Spleen (tissue), 11 donors: ENCODE data around the gene CASP2. TPM values are rescaled to one million over a fixed set of nuclear protein-coding genes. Genes with fewer than 3 reads are reported as not detected.
A peak's percentile ranks its signal among the peaks of the same experiment; 100 is the strongest.

Experiments
- DNase-seq: peaks from one replicate; pipeline ENCODE4 v3.0.0-alpha.2; 2020
- H3K27ac ChIP-seq, 8 donors: fragments of 200-600 bp; sonication (generic) in 7 of 8; 1 replicate in 4 of 8; 2 replicates in 4 of 8; pipeline versions ENCODE4 v1.5.0 to v1.8.0; 2016 to 2021; ENCODE audit warnings: inconsistent platforms in 4 of 8, mild to moderate bottlenecking in 4 of 8, moderate library complexity in 1 of 8
- H3K27me3 ChIP-seq, 7 donors: fragments of 200-600 bp; sonication (generic) in 6 of 7; replicated peaks in 1 of 7; 1 replicate in 4 of 7; 2 replicates in 3 of 7; pipeline versions ENCODE4 v1.5.0 to v1.8.0; 2016 to 2021; ENCODE audit warnings: inconsistent platforms in 3 of 7, mild to moderate bottlenecking in 1 of 7
- H3K36me3 ChIP-seq, 6 donors: fragments of 200-600 bp; sonication (generic) in 5 of 6; 1 replicate in 4 of 6; 2 replicates in 2 of 6; pipeline versions ENCODE4 v1.5.0 to v1.8.0; 2016 to 2021; ENCODE audit warnings: inconsistent platforms in 2 of 6
- H3K4me1 ChIP-seq, 6 donors: fragments of 200-600 bp; sonication (generic) in 5 of 6; 1 replicate in 3 of 6; 2 replicates in 3 of 6; pipeline versions ENCODE4 v1.5.0 to v1.8.0; 2016 to 2021; ENCODE audit warnings: inconsistent platforms in 3 of 6
- H3K4me3 ChIP-seq, 8 donors: fragments of 200-600 bp; sonication (generic) in 7 of 8; 1 replicate in 4 of 8; 2 replicates in 4 of 8; pipeline versions ENCODE4 v1.5.0 to v1.8.0; 2016 to 2021; ENCODE audit warnings: inconsistent platforms in 4 of 8, mild to moderate bottlenecking in 4 of 8, moderate library complexity in 2 of 8
- H3K9me3 ChIP-seq, 8 donors: fragments of 200-600 bp; sonication (generic) in 7 of 8; 1 replicate in 4 of 8; 2 replicates in 4 of 8; pipeline versions ENCODE4 v1.5.0 to v1.8.0; 2016 to 2021; ENCODE audit warnings: inconsistent platforms in 4 of 8
- POLR2A ChIP-seq, 3 donors: fragments of 450-650 bp; IDR thresholded peaks; one replicate each; pipeline ENCODE4 v1.5.1; 2017; ENCODE audit warnings: antibody characterized with exemption in 3 of 3, mild to moderate bottlenecking in 1 of 3
- POLR2AphosphoS5 ChIP-seq, 3 donors: sonication (generic); formaldehyde crosslinking; IDR thresholded peaks; one replicate each; pipeline ENCODE4 v1.5.1; 2017; ENCODE audit warnings: antibody characterized with exemption in 3 of 3
- WGBS, 5 donors: extraction: QIAGEN DNeasy Blood & Tissue Kit in 3 of 5; methylation state at CpG; one replicate each; pipeline versions ENCODE4 v1.1.5 to v1.1.7; 2013 to 2018; 5-methylcytosine and 5-hydroxymethylcytosine counted together
- intact Hi-C: fragments of 100-400 bp; cut with DNase I; formaldehyde crosslinking; loops from one replicate; pipeline ENCODE4 v1.15.0; 2023; ENCODE audit warnings: low total_unique reads
- polyA plus RNA-seq, 3 donors: library from polyadenylated mRNA; stranded (reverse); fragments of 200-250 nt; gene quantifications; one replicate each; pipeline ENCODE4 v1.2.1, GENCODE V29; 2013
- total RNA-seq, 7 donors: library from RNA; depleted of rRNA in 3 of 7; stranded (reverse); fragments of >200 nt in 3 of 7; fragmentation: NEBNext Ultra II Directional in 4 of 7; extraction: Animal tissue kit (Norgen Biotek cat#: 25700) in 4 of 7; gene quantifications; one replicate each; pipeline versions ENCODE4 v1.1.0 to v1.2.1, GENCODE V29; 2016 to 2021
- TF ChIP-seq, protein P1 (sequence below), 11 experiments: fragments of 200-600 bp in 7 of 11; fragments of 450-650 bp in 4 of 11; sonication (generic) in 4 of 11; IDR thresholded peaks in 8 of 11; conservative IDR thresholded peaks in 3 of 11; 1 replicate in 7 of 11; 2 replicates in 4 of 11; pipeline versions ENCODE4 v1.4.0 to v1.8.0; 2016 to 2021; ENCODE audit warnings: antibody characterized with exemption in 11 of 11, inconsistent platforms in 4 of 11, mild to moderate bottlenecking in 1 of 11
- donor health status: healthy with polysubstance abuse.
- donor health status: DM: no; HTN: no; CAD: no; lungs with moderate emphysema.
- donor health status: DM: no; HTN: no; CAD: no.
- donor health status: Bipolar disorder and iron deficiency.
- donor health status: healthy.
- donor health status: DM: no; HTN: no; CAD: no.
- donor health status: DM: yes; HTN: yes; CAD: no.

CASP2 gene
- total and polyA plus RNA-seq, 10 donors = 9.9 to 51.0 (median 34.4) TPM

DNA sequence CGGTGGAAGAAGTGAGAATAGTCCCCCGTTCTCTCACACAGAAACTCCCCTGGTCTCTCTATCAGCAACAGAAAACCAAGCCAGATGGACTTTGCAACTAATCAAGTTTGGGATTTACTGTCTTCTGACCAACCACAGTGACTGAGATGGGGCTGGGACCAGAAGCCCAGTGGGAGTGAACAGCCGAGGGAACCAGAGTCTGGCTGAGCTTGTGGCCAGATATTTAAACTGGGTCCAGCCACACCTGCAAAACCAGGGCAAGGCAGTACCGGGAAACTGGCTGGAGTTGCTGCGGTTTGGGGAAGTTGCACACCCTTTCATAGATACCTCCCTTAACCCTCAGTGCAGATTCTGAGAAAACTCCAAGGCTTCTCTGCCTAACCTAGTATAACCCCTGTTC is 18.9 kb upstream of the CASP2 start:
- DNase-seq = no peak
- Histone ChIP-seq H3K27me3 (no peaks in the 10 kb centered on the region), H3K36me3 (peaks cover 0 to 76% (median 42%) of the 10 kb centered on the region in 6 donors), H3K27ac (peak overlapping the region in 2 of 8 donors; percentile 21 to 25), H3K4me1 (peaks cover 13 to 47% (median 19%) of the 10 kb centered on the region in 6 donors), H3K4me3 (no peak overlapping the region), H3K9me3 (no peaks in the 10 kb centered on the region)
- WGBS, 5 donors = 46 to 80% (median 66%) methylated on average over 4 to 5 of the region's 5 CpGs
- intact Hi-C loops = no loop called here
- TF ChIP-seq POLR2A (IDR thresholded peaks at IDR 0.05) = no peak
- TF ChIP-seq, protein P1, sequence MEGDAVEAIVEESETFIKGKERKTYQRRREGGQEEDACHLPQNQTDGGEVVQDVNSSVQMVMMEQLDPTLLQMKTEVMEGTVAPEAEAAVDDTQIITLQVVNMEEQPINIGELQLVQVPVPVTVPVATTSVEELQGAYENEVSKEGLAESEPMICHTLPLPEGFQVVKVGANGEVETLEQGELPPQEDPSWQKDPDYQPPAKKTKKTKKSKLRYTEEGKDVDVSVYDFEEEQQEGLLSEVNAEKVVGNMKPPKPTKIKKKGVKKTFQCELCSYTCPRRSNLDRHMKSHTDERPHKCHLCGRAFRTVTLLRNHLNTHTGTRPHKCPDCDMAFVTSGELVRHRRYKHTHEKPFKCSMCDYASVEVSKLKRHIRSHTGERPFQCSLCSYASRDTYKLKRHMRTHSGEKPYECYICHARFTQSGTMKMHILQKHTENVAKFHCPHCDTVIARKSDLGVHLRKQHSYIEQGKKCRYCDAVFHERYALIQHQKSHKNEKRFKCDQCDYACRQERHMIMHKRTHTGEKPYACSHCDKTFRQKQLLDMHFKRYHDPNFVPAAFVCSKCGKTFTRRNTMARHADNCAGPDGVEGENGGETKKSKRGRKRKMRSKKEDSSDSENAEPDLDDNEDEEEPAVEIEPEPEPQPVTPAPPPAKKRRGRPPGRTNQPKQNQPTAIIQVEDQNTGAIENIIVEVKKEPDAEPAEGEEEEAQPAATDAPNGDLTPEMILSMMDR (IDR thresholded peaks at IDR 0.05 in 8 of 11, conservative IDR thresholded peaks at IDR 0.05 in 3 of 11) = no peak
- TF ChIP-seq POLR2AphosphoS5 (IDR thresholded peaks at IDR 0.05) = no peak

DNA sequence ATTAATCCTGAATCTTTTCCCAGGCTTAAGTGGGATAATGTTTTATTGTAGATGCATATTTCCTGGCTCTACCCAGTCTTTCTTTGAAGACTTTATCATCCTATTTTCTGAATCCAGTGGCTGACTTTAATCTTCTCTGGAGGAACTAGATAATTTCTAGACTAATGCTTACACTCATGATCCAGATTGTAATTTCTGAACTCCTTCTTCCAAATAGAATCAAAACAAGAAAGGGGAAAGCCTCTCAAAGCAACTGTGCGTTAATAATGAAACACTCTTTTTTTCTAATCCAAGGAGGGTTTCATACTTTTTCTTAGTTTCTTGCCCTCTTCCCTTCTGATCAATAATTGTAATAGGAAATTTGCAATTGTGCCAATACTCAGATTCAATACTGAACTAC is 16.9 kb upstream of the CASP2 start:
- no peaks in the 10 kb centered on the region for H3K27me3 ChIP-seq
- DNase-seq = no peak
- no peak overlapping the region for H3K4me3 ChIP-seq
- intact Hi-C loops = no loop called here
- H3K27ac ChIP-seq = no peak overlapping the region
- 71 to 97% (median 79%) methylated on average over 1 of the region's 1 CpG for WGBS, 5 donors
- TF ChIP-seq, protein P1 (IDR thresholded peaks at IDR 0.05 in 8 of 11, conservative IDR thresholded peaks at IDR 0.05 in 3 of 11) = no peak
- TF ChIP-seq POLR2AphosphoS5 (IDR thresholded peaks at IDR 0.05) (no peak), POLR2A (IDR thresholded peaks at IDR 0.05) (no peak)
- peaks cover 0 to 27% (median 0%) of the 10 kb centered on the region in 6 donors for H3K4me1 ChIP-seq
- peaks cover 0 to 59% (median 41%) of the 10 kb centered on the region in 6 donors for H3K36me3 ChIP-seq
- no peaks in the 10 kb centered on the region for H3K9me3 ChIP-seq

DNA sequence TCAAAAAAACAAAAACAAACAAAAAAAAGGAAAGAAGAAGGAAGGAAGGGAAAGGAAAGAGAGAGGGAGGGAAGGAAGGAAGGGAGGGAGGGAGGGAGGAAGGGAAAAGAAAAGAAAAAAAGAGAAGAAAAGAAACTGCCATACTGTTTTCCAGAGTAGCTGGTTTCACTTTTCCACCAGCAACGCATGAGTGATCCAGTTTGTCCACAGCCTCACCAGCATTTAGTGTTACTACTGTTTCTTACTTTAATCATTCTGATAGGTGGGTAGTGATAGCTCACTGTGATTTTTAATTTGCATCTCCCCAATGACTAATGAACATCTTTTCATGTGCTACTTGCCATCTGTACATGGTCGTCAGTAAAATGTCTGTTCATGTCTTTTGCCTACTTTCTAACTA is 15.3 kb upstream of the CASP2 start:
- Histone ChIP-seq H3K9me3 (no peaks in the 10 kb centered on the region), H3K4me3 (no peak overlapping the region), H3K4me1 (peaks cover 0 to 15% (median 0%) of the 10 kb centered on the region in 6 donors), H3K27me3 (no peaks in the 10 kb centered on the region), H3K27ac (no peak overlapping the region), H3K36me3 (peaks cover 0 to 43% (median 26%) of the 10 kb centered on the region in 6 donors)
- DNase-seq = no peak
- intact Hi-C loops = no loop called here
- TF ChIP-seq, protein P1 (IDR thresholded peaks at IDR 0.05 in 8 of 11, conservative IDR thresholded peaks at IDR 0.05 in 3 of 11) = no peak
- TF ChIP-seq POLR2A (IDR thresholded peaks at IDR 0.05) (no peak), POLR2AphosphoS5 (IDR thresholded peaks at IDR 0.05) (no peak)
- WGBS, 5 donors = 88 to 96% (median 94%) methylated on average over 2 of the region's 2 CpGs

DNA sequence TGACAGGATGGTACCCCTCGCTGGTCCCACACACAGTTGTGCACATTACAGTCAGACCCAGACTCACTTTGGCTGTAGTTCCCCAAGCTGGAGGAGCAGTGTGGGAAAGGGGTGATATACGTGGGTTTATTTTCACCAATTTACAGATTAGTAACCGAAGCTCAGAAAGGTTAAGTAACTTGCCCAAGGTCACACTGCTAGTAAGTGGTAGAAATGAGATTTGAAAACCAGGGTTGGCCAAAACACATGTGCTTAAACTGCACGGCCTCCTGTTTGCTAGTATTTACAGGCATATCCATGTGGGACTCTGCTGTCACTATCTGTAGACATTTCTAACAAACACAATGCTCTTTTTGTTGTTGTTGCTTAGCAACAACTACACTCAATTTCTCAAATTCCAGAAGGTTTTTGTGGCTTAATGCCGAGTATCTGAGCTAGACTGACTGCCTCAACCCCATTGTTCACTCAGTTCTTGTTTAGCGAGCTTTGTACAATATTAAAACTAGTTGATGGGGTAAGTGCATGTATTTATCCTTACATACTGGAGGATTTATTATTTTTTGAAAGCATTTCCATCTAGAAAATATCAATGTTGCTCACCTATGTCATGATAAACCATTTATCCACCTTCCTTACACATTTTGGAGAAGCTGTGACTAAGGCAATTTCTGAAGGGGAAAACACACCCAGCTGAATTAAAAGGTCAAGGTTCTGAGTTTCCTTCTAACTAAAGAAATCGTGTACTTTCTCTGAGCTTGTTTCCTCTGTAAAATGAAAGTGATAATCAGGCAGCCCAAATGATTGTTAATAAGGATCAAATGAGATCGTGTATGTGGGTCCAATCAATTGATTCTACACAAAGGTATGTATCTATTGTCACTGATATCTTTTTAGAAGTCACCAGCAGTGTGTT is 8.7 kb upstream of the CASP2 start:
- WGBS, 5 donors = 41 to 58% (median 50%) methylated on average over 8 of the region's 8 CpGs
- H3K4me3 ChIP-seq = peak overlapping the region in 2 of 8 donors; percentile 1 to 34

More for the DNA sequence above, 8.7 kb upstream of the CASP2 start:
- peaks cover 11 to 34% (median 22%) of the 10 kb centered on the region in 6 donors for H3K4me1 ChIP-seq
- no peak for DNase-seq
- H3K9me3 ChIP-seq = no peaks in the 10 kb centered on the region
- no peaks in the 10 kb centered on the region for H3K36me3 ChIP-seq
- TF ChIP-seq, protein P1 (IDR thresholded peaks at IDR 0.05 in 8 of 11, conservative IDR thresholded peaks at IDR 0.05 in 3 of 11) = no peak
- TF ChIP-seq POLR2A (IDR thresholded peaks at IDR 0.05) = no peak
- TF ChIP-seq POLR2AphosphoS5 (IDR thresholded peaks at IDR 0.05) = no peak
- no peaks in the 10 kb centered on the region for H3K27me3 ChIP-seq
- intact Hi-C loops = no loop called here
- H3K27ac ChIP-seq = peak overlapping the region; percentile 36 to 76 (median 64)
